Measurements from ENCODE around the gene LRRC14B.
"Not testable (repeated sequence)": the region's sequence is repeated elsewhere in the genome, so short reads cannot be mapped to it uniquely, and the experiment has no call there.

The LRRC14B gene

DNA sequence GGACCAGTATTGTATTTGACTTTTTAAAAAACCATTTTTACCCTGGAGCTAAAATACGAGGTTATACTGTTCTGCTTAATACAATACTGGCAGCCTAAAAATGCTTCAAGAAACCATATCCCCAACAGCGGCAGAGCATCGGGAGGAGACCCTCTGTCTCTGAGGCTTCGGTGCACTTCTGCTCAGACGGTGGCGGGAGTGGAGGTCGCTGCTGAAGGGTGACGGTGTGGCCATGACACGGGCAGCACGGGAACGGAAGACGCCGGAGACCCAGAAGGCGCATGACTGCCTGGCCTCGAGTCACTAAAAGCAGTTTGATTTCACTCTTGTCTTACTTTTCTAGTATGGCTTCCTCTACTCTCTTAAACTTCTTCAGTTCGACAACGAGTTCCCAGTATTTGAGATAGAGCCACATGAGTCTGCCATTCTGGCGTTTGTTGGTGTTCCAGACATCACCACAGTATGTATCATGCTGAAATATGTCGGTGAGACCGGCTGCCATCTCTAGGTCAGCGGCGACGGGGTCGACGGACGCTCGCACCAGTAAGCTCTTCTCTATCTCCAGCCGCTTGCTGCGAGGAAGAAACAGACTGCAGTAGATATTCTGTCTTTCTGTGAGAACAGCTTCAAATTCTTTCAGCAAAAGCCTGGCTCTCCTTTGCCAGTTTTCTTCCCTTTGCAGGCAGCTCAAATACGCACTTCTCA is 13.8 kb downstream of the LRRC14B start:
- H3K9me3 ChIP-seq (ENCODE audit: control insufficient read depth in 2 of 2, low read length in 2 of 2) = no peaks in the 10 kb centered on the region
- no peak overlapping the region for H3K4me3 ChIP-seq (ENCODE audit: low read length in 2 of 2)
- H3K9ac ChIP-seq (ENCODE audit: low read depth in 1 of 2, low read length in 2 of 2) = no peak overlapping the region
- H3K27ac ChIP-seq (ENCODE audit: low read depth in 2 of 2, low read length in 2 of 2) = no peak overlapping the region
- peaks cover 9 to 22% of the 10 kb centered on the region in 2 donors for H3K36me3 ChIP-seq (ENCODE audit: control insufficient read depth in 2 of 2, insufficient read depth in 2 of 2, low read length in 2 of 2)
- no peaks in the 10 kb centered on the region for H3K27me3 ChIP-seq (ENCODE audit: control insufficient read depth in 2 of 2, insufficient read depth in 2 of 2, low read length in 2 of 2)
- H3K4me1 ChIP-seq (ENCODE audit: control insufficient read depth in 2 of 2, insufficient read depth in 2 of 2, low read length in 2 of 2) = no peaks in the 10 kb centered on the region

DNA sequence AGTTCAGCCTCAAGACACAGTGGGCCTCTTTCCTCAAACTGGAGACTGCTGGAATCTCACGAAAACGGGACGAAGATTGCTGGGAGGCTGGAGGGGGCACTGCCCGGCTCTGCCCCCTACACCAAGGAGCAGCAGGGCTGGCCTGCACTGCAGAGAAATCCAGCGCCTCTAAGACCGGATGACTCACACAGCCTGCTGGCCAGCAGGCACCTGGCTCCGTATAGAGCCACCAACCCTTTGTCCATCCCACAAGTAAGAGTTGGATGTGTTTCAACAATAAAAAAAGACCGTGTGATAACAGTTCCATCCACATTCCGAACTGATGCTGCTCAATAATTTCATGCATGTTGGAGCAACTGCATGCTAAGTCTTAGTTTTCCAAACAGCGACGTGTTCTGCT is 15.1 kb downstream of the LRRC14B start:
- H3K9me3 ChIP-seq (ENCODE audit: control insufficient read depth in 2 of 2, low read length in 2 of 2) = no peaks in the 10 kb centered on the region
- no peaks in the 10 kb centered on the region for H3K4me1 ChIP-seq (ENCODE audit: control insufficient read depth in 2 of 2, insufficient read depth in 2 of 2, low read length in 2 of 2)
- H3K27ac ChIP-seq (ENCODE audit: low read depth in 2 of 2, low read length in 2 of 2) = no peak overlapping the region
- H3K9ac ChIP-seq (ENCODE audit: low read depth in 1 of 2, low read length in 2 of 2) = no peak overlapping the region
- no peak overlapping the region for H3K4me3 ChIP-seq (ENCODE audit: low read length in 2 of 2)
- H3K27me3 ChIP-seq (ENCODE audit: control insufficient read depth in 2 of 2, insufficient read depth in 2 of 2, low read length in 2 of 2) = no peaks in the 10 kb centered on the region
- peaks cover 9 to 22% of the 10 kb centered on the region in 2 donors for H3K36me3 ChIP-seq (ENCODE audit: control insufficient read depth in 2 of 2, insufficient read depth in 2 of 2, low read length in 2 of 2)

- Histone ChIP-seq H3K27me3 (ENCODE audit: control insufficient read depth in 2 of 2, insufficient read depth in 2 of 2, low read length in 2 of 2) (no peaks in the 10 kb centered on the region), H3K9ac (ENCODE audit: low read depth in 1 of 2, low read length in 2 of 2) (no peak overlapping the region), H3K4me1 (ENCODE audit: control insufficient read depth in 2 of 2, insufficient read depth in 2 of 2, low read length in 2 of 2) (no peaks in the 10 kb centered on the region), H3K27ac (ENCODE audit: low read depth in 2 of 2, low read length in 2 of 2) (no peak overlapping the region), H3K4me3 (ENCODE audit: low read length in 2 of 2) (no peak overlapping the region), H3K36me3 (ENCODE audit: control insufficient read depth in 2 of 2, insufficient read depth in 2 of 2, low read length in 2 of 2) (peaks cover 9 to 22% of the 10 kb centered on the region in 2 donors), H3K9me3 (ENCODE audit: control insufficient read depth in 2 of 2, low read length in 2 of 2) (no peaks in the 10 kb centered on the region)
These were observed 15.7 kb downstream of the LRRC14B start for GRCh38 chr5:206927-207536.

- H3K9me3 ChIP-seq (ENCODE audit: control insufficient read depth in 2 of 2, low read length in 2 of 2) = no peaks in the 10 kb centered on the region
- peaks cover 9 to 22% of the 10 kb centered on the region in 2 donors for H3K36me3 ChIP-seq (ENCODE audit: control insufficient read depth in 2 of 2, insufficient read depth in 2 of 2, low read length in 2 of 2)
- H3K9ac ChIP-seq (ENCODE audit: low read depth in 1 of 2, low read length in 2 of 2) = no peak overlapping the region
- H3K4me1 ChIP-seq (ENCODE audit: control insufficient read depth in 2 of 2, insufficient read depth in 2 of 2, low read length in 2 of 2) = no peaks in the 10 kb centered on the region
- H3K4me3 ChIP-seq (ENCODE audit: low read length in 2 of 2) = no peak overlapping the region
- H3K27me3 ChIP-seq (ENCODE audit: control insufficient read depth in 2 of 2, insufficient read depth in 2 of 2, low read length in 2 of 2) = no peaks in the 10 kb centered on the region
- no peak overlapping the region for H3K27ac ChIP-seq (ENCODE audit: low read depth in 2 of 2, low read length in 2 of 2)
These were observed 16.3 kb downstream of the LRRC14B start for GRCh38 chr5:207599-207998.

GRCh38 chr5:208449-209114 is 17.3 kb downstream of the LRRC14B start:
- Histone ChIP-seq H3K4me1 (ENCODE audit: control insufficient read depth in 2 of 2, insufficient read depth in 2 of 2, low read length in 2 of 2) (no peaks in the 10 kb centered on the region), H3K27me3 (ENCODE audit: control insufficient read depth in 2 of 2, insufficient read depth in 2 of 2, low read length in 2 of 2) (no peaks in the 10 kb centered on the region), H3K4me3 (ENCODE audit: low read length in 2 of 2) (no peak overlapping the region), H3K9ac (ENCODE audit: low read depth in 1 of 2, low read length in 2 of 2) (no peak overlapping the region), H3K27ac (ENCODE audit: low read depth in 2 of 2, low read length in 2 of 2) (no peak overlapping the region), H3K9me3 (ENCODE audit: control insufficient read depth in 2 of 2, low read length in 2 of 2) (no peaks in the 10 kb centered on the region), H3K36me3 (ENCODE audit: control insufficient read depth in 2 of 2, insufficient read depth in 2 of 2, low read length in 2 of 2) (peaks cover 9 to 20% of the 10 kb centered on the region in 2 donors)

DNA sequence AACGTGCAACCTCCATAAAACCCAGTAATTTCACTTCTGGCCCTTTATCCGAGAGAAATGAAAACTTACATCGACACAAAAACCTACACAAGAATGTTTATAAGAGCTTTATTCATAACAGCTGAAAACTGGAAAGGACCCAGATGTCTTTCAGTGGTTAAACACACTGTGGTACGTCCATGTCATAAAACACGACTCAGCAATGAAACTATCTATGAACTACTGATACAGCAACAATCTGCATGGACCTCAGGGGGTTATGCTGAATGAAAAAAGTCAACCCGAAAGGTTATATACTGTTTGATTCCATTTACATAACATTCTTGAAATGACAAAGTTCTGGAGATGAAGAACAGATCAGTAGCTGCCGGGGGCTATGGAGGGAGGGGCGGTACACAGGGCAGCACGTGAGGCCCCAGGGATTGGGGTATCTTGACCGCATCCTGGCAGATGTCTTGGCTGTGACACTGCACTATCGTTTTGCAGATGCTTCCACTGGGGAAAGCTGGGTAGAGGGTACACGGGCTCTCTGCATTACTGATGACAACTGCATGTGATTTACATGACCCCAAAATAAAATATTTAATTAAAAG is 22.6 kb downstream of the LRRC14B start:
- no peak overlapping the region for H3K4me3 ChIP-seq (ENCODE audit: low read length in 2 of 2)
- H3K4me1 ChIP-seq (ENCODE audit: control insufficient read depth in 2 of 2, insufficient read depth in 2 of 2, low read length in 2 of 2) = peaks cover 0 to 2% of the 10 kb centered on the region in 2 donors
- no peaks in the 10 kb centered on the region for H3K9me3 ChIP-seq (ENCODE audit: control insufficient read depth in 2 of 2, low read length in 2 of 2)
- no peak overlapping the region for H3K27ac ChIP-seq (ENCODE audit: low read depth in 2 of 2, low read length in 2 of 2)
- peaks cover 0 to 4% of the 10 kb centered on the region in 2 donors for H3K36me3 ChIP-seq (ENCODE audit: control insufficient read depth in 2 of 2, insufficient read depth in 2 of 2, low read length in 2 of 2)
- no peaks in the 10 kb centered on the region for H3K27me3 ChIP-seq (ENCODE audit: control insufficient read depth in 2 of 2, insufficient read depth in 2 of 2, low read length in 2 of 2)
- H3K9ac ChIP-seq (ENCODE audit: low read depth in 1 of 2, low read length in 2 of 2) = no peak overlapping the region

DNA sequence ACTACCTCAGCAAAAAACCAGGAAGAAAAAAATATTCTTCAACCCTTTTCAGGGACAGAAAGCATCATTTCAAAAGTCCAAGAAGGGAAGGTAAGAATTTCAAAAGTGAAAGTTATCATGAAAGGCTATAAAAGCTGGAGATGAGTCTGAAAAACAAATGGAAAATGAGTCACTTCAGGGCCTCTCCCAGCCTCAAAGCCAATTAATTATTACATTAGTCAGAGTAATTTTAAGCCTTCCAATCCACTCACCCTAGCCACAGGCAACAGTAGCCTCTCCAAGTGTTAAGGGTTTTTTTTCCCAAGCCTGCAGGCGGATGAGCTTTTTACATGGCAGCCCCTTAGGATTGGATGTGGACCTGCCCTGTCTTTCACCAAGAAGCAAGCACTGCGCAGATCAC is 24.0 kb downstream of the LRRC14B start:
- not testable (repeated sequence) for H3K4me1 ChIP-seq (ENCODE audit: control insufficient read depth in 2 of 2, insufficient read depth in 2 of 2, low read length in 2 of 2); H3K9me3 ChIP-seq (ENCODE audit: control insufficient read depth in 2 of 2, low read length in 2 of 2); H3K27ac ChIP-seq (ENCODE audit: low read depth in 2 of 2, low read length in 2 of 2); H3K36me3 ChIP-seq (ENCODE audit: control insufficient read depth in 2 of 2, insufficient read depth in 2 of 2, low read length in 2 of 2); H3K4me3 ChIP-seq (ENCODE audit: low read length in 2 of 2); H3K27me3 ChIP-seq (ENCODE audit: control insufficient read depth in 2 of 2, insufficient read depth in 2 of 2, low read length in 2 of 2); H3K9ac ChIP-seq (ENCODE audit: low read depth in 1 of 2, low read length in 2 of 2)

GRCh38 chr5:216076-216475 is 24.8 kb downstream of the LRRC14B start:
- H3K27me3 ChIP-seq (ENCODE audit: control insufficient read depth in 2 of 2, insufficient read depth in 2 of 2, low read length in 2 of 2); H3K27ac ChIP-seq (ENCODE audit: low read depth in 2 of 2, low read length in 2 of 2); H3K4me1 ChIP-seq (ENCODE audit: control insufficient read depth in 2 of 2, insufficient read depth in 2 of 2, low read length in 2 of 2); H3K9me3 ChIP-seq (ENCODE audit: control insufficient read depth in 2 of 2, low read length in 2 of 2); H3K9ac ChIP-seq (ENCODE audit: low read depth in 1 of 2, low read length in 2 of 2); H3K36me3 ChIP-seq (ENCODE audit: control insufficient read depth in 2 of 2, insufficient read depth in 2 of 2, low read length in 2 of 2); H3K4me3 ChIP-seq (ENCODE audit: low read length in 2 of 2): not testable (repeated sequence)

DNA sequence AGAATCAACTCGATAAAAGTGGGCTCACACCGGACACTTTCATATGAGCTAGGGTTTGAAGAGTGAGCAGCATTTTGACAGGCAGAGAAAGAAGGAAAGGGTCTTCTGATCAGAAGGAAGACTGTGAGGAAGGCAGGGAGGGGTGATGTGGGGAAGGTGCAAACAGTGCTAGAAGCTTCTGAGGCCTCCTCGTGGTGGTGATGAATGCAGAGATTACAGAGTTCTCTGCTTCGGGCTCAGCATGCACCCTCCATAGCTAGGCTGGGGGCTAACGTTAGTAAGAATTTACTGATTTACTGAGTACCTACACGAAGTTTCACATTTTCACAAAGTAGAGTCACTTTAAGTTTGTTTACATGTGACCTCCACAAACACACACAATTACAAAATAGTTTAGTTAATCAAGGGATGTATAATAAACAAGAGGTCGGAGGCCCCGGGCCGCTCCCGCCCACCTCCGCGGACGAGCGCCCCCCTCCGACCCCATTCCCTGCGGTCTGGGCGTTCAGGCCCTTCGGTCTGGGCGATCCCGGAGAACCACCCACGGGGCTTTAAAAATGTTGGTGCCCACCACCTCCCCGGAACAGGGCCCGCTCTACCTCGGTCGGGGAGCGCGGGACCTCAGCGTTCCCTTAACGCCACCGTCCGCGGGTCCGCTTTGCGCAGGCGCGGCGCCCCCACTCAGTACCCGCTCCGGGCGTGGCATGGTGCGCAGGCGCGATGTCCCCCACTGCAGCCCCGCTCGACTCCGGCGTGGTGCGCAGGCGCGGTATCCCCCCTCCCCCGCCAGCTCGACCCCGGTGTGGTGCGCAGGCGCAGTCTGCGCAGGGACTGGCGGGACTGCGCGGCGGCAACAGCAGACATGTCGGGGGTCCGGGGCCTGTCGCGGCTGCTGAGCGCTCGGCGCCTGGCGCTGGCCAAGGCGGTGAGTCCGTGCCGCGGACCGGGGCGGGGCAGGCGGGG is 26.5 kb downstream of the LRRC14B start, which contains the start of the genes CCDC127 and SDHA:
Gene CCDC127 (minus strand): TSS at position 660 of the 963 bp plus-strand sequence. CDS start 1,304 bp downstream, outside the sequence.
Gene SDHA (plus strand): TSS at position 827 of the 963 bp plus-strand sequence. CDS start 36 bp downstream, at position 863.
- H3K9ac ChIP-seq (ENCODE audit: low read depth in 1 of 2, low read length in 2 of 2) = peak within 1 kb of the TSS; percentile 72 to 95
- not testable (repeated sequence) for H3K27me3 ChIP-seq (ENCODE audit: control insufficient read depth in 2 of 2, insufficient read depth in 2 of 2, low read length in 2 of 2); H3K9me3 ChIP-seq (ENCODE audit: control insufficient read depth in 2 of 2, low read length in 2 of 2); H3K36me3 ChIP-seq (ENCODE audit: control insufficient read depth in 2 of 2, insufficient read depth in 2 of 2, low read length in 2 of 2); H3K4me1 ChIP-seq (ENCODE audit: control insufficient read depth in 2 of 2, insufficient read depth in 2 of 2, low read length in 2 of 2)
- peak within 1 kb of the TSS; percentile 84 to 87 for H3K27ac ChIP-seq (ENCODE audit: low read depth in 2 of 2, low read length in 2 of 2)
- H3K4me3 ChIP-seq (ENCODE audit: low read length in 2 of 2) = peak within 1 kb of the TSS; percentile 78 to 87
